MM.1S (cell line): Measurements from ENCODE around the gene TARBP2.
"Not testable (repeated sequence)": the region's sequence is repeated elsewhere in the genome, so short reads cannot be mapped to it uniquely, and the experiment has no call there.

Experiments used
- DNase-seq: peaks from one replicate; pipeline ENCODE4 v3.0.0-alpha.2; 2015
- H2AFZ ChIP-seq: fragments of 300-600 bp; sonication (generic); 2 replicates; pipeline ENCODE4 v1.6.0; 2016; ENCODE audit warnings: antibody characterized with exemption, low read length
- H3F3A ChIP-seq: fragments of 300-600 bp; sonication (generic); 2 replicates; pipeline ENCODE4 v1.6.1; 2016; ENCODE audit warnings: mild to moderate bottlenecking, antibody characterized with exemption, low read length, moderate library complexity, mixed read lengths; ENCODE audit not compliant: insufficient read depth
- H3K27ac ChIP-seq: fragments of 300-600 bp; sonication (generic); 2 replicates; pipeline ENCODE4 v1.5.1; 2016; ENCODE audit warnings: mild to moderate bottlenecking, low read length
- H3K27me3 ChIP-seq: fragments of 300-600 bp; sonication (generic); replicated peaks from 2 replicates; pipeline ENCODE4 v1.6.0; 2016; ENCODE audit warnings: low read length; ENCODE audit not compliant: insufficient read depth
- H3K36me3 ChIP-seq: fragments of 300-600 bp; sonication (generic); replicated peaks from 2 replicates; pipeline ENCODE4 v1.6.1; 2016; ENCODE audit warnings: mild to moderate bottlenecking, low read length, mixed read lengths; ENCODE audit not compliant: insufficient read depth
- H3K4me1 ChIP-seq: fragments of 300-600 bp; sonication (generic); 2 replicates; pipeline ENCODE4 v1.6.1; 2016; ENCODE audit warnings: low read length, mixed read lengths
- H3K4me2 ChIP-seq: fragments of 300-600 bp; sonication (generic); 2 replicates; pipeline ENCODE4 v1.6.0; 2016; ENCODE audit warnings: low read depth, low read length
- H3K4me3 ChIP-seq: fragments of 300-600 bp; sonication (generic); 2 replicates; pipeline ENCODE4 v1.5.1; 2016; ENCODE audit warnings: low read length, mixed read lengths
- H3K79me2 ChIP-seq: fragments of 300-600 bp; sonication (generic); 2 replicates; pipeline ENCODE4 v1.6.1; 2016; ENCODE audit warnings: mixed run types, low read length, mixed read lengths
- H3K9ac ChIP-seq: fragments of 300-600 bp; sonication (generic); 2 replicates; pipeline ENCODE4 v1.6.1; 2016; ENCODE audit warnings: low read length, mixed read lengths
- H3K9me2 ChIP-seq: fragments of 300-600 bp; sonication (generic); replicated peaks from 2 replicates; pipeline ENCODE4 v1.6.1; 2016; ENCODE audit warnings: mild to moderate bottlenecking, low read length, mixed read lengths; ENCODE audit not compliant: insufficient read depth
- H3K9me3 ChIP-seq: fragments of 300-600 bp; sonication (generic); replicated peaks from 2 replicates; pipeline ENCODE4 v1.6.1; 2016; ENCODE audit warnings: mild to moderate bottlenecking, low read length, mixed read lengths; ENCODE audit not compliant: insufficient read depth
- H4K20me1 ChIP-seq: fragments of 300-600 bp; sonication (generic); 2 replicates; pipeline ENCODE4 v1.6.1; 2016; ENCODE audit warnings: mild to moderate bottlenecking, low read length, moderate library complexity, mixed read lengths; ENCODE audit not compliant: insufficient read depth
- CTCF ChIP-seq: fragments of 300-600 bp; sonication (generic); IDR thresholded peaks from 2 replicates; pipeline ENCODE4 v1.5.1; 2016; ENCODE audit warnings: antibody characterized with exemption, low read length, mixed read lengths
- EZH2 ChIP-seq: fragments of 300-600 bp; sonication (generic); optimal IDR thresholded peaks from 2 replicates; pipeline ENCODE3; 2017; ENCODE audit warnings: low read depth, mild to moderate bottlenecking, antibody characterized with exemption, low read length, mixed read lengths
- EZH2phosphoT487 ChIP-seq: fragments of 300-600 bp; sonication (generic); IDR thresholded peaks from 2 replicates; pipeline ENCODE4 v1.6.1; 2018; ENCODE audit warnings: antibody characterized with exemption, low read length

The TARBP2 gene

GRCh38 chr12:53478865-53479264 is 22.2 kb upstream of the TARBP2 start:
- H4K20me1 ChIP-seq = peaks cover 7% of the 10 kb centered on the region; the same call in 1 of the 2 replicates
- peak overlapping the region; percentile 79 for H3K27ac ChIP-seq
- H3F3A ChIP-seq = peaks cover 96% of the 10 kb centered on the region

GRCh38 chr12:53479331-53479730 is 21.8 kb upstream of the TARBP2 start:
- Histone ChIP-seq H3K9ac (peak overlapping the region; percentile 13; the same call in 1 of the 2 replicates), H4K20me1 (peaks cover 7% of the 10 kb centered on the region; the same call in 1 of the 2 replicates), H3F3A (peaks cover 96% of the 10 kb centered on the region), H3K4me2 (peak overlapping the region; percentile 33), H2AFZ (no peak overlapping the region), H3K36me3 (peaks cover 27% of the 10 kb centered on the region; the same call in 1 of the 2 replicates), H3K4me3 (no peak overlapping the region), H3K9me2 (no peaks in the 10 kb centered on the region), H3K9me3 (no peaks in the 10 kb centered on the region), H3K79me2 (peaks cover 72% of the 10 kb centered on the region), H3K27ac (peak overlapping the region; percentile 79), H3K27me3 (no peaks in the 10 kb centered on the region), H3K4me1 (peaks cover 61% of the 10 kb centered on the region)
- TF ChIP-seq EZH2phosphoT487 = no peak
- no peak for TF ChIP-seq EZH2
- no peak for TF ChIP-seq CTCF
- no peak for DNase-seq

More at GRCh38 chr12:53478865-53479264, 22.2 kb upstream of the TARBP2 start:
- peaks cover 29% of the 10 kb centered on the region; the same call in 1 of the 2 replicates for H3K36me3 ChIP-seq
- H3K9me3 ChIP-seq = no peaks in the 10 kb centered on the region
- H3K79me2 ChIP-seq = peaks cover 77% of the 10 kb centered on the region
- DNase-seq = peak; percentile 45
- H3K9ac ChIP-seq = peak overlapping the region; percentile 13; the same call in 1 of the 2 replicates
- no peaks in the 10 kb centered on the region for H3K27me3 ChIP-seq
- no peaks in the 10 kb centered on the region for H3K9me2 ChIP-seq
- H3K4me1 ChIP-seq = peaks cover 66% of the 10 kb centered on the region
- no peak overlapping the region for H2AFZ ChIP-seq
- peak overlapping the region; percentile 33 for H3K4me2 ChIP-seq
- TF ChIP-seq CTCF (no peak), EZH2phosphoT487 (no peak), EZH2 (no peak)
- no peak overlapping the region for H3K4me3 ChIP-seq

- DNase-seq = peak; percentile 42
- TF ChIP-seq CTCF = no peak
- TF ChIP-seq EZH2 = no peak
- TF ChIP-seq EZH2phosphoT487 = no peak
- H3F3A ChIP-seq = peaks cover 85% of the 10 kb centered on the region
- peaks cover 58% of the 10 kb centered on the region for H3K79me2 ChIP-seq
- H2AFZ ChIP-seq = no peak overlapping the region
- peak overlapping the region; percentile 9; the same call in 1 of the 2 replicates for H3K9ac ChIP-seq
- peaks cover 23% of the 10 kb centered on the region; the same call in 1 of the 2 replicates for H3K36me3 ChIP-seq
- H3K9me2 ChIP-seq = no peaks in the 10 kb centered on the region
- H3K27me3 ChIP-seq = no peaks in the 10 kb centered on the region
- no peaks in the 10 kb centered on the region for H3K9me3 ChIP-seq
- 0 out of 2 replicates have a peak overlapping the region, but pooled peaks have one; percentile 33 for H3K4me2 ChIP-seq
- peaks cover 48% of the 10 kb centered on the region for H3K4me1 ChIP-seq
- no peak overlapping the region for H3K4me3 ChIP-seq
- H3K27ac ChIP-seq = peak overlapping the region; percentile 79; the same call in 1 of the 2 replicates
- H4K20me1 ChIP-seq = peaks cover 7% of the 10 kb centered on the region; the same call in 1 of the 2 replicates
Measured at GRCh38 chr12:53480491-53481442, 20.3 kb upstream of the TARBP2 start.

- H3K9me3 ChIP-seq, H3K4me3 ChIP-seq, H3K9me2 ChIP-seq, H4K20me1 ChIP-seq, DNase-seq, H3K27me3 ChIP-seq, H3K9ac ChIP-seq, H3K4me2 ChIP-seq, H2AFZ ChIP-seq: not testable (repeated sequence)
- H3K79me2 ChIP-seq = peaks cover 51% of the 10 kb centered on the region
- peaks cover 41% of the 10 kb centered on the region for H3K4me1 ChIP-seq
- H3K27ac ChIP-seq = peak overlapping the region; percentile 42; the same call in 1 of the 2 replicates
- peaks cover 85% of the 10 kb centered on the region for H3F3A ChIP-seq
- peaks cover 23% of the 10 kb centered on the region; the same call in 1 of the 2 replicates for H3K36me3 ChIP-seq
Measured at GRCh38 chr12:53481458-53481857, 19.6 kb upstream of the TARBP2 start.
